Karpas-422 (cell line): ENCODE measurements around the gene LPP. TPM values are rescaled to one million over a fixed set of nuclear protein-coding genes. Genes with fewer than 3 reads are reported as not detected.

Experiments
- DNase-seq: peaks from one replicate; pipeline ENCODE4 v3.0.0-alpha.2; 2015
- H2AFZ ChIP-seq: fragments of 200-600 bp; sonication (generic); 2 replicates; pipeline ENCODE4 v1.6.1; 2014; ENCODE audit warnings: antibody characterized with exemption, low read length, mixed read lengths
- H3K27ac ChIP-seq: fragments of 200-600 bp; sonication (generic); 2 replicates; pipeline ENCODE4 v1.5.1; 2014; ENCODE audit warnings: mild to moderate bottlenecking, low read length, moderate library complexity
- H3K27me3 ChIP-seq: fragments of 200-600 bp; sonication (generic); 2 replicates; pipeline ENCODE4 v1.6.1; 2014; ENCODE audit warnings: low read length, mixed read lengths
- H3K36me3 ChIP-seq: fragments of 200-600 bp; sonication (generic); 2 replicates; pipeline ENCODE4 v1.6.1; 2014; ENCODE audit warnings: low read length, mixed read lengths; ENCODE audit not compliant: insufficient read depth
- H3K4me1 ChIP-seq: fragments of 200-600 bp; sonication (generic); 2 replicates; pipeline ENCODE4 v1.6.1; 2014; ENCODE audit warnings: mild to moderate bottlenecking, low read length, mixed read lengths
- H3K4me2 ChIP-seq: fragments of 200-600 bp; sonication (generic); 2 replicates; pipeline ENCODE4 v1.6.1; 2014; ENCODE audit warnings: low read length, low read depth, mild to moderate bottlenecking; ENCODE audit not compliant: poor library complexity, severe bottlenecking
- H3K4me3 ChIP-seq: fragments of 200-600 bp; sonication (generic); 2 replicates; pipeline ENCODE4 v1.5.1; 2014; ENCODE audit warnings: mild to moderate bottlenecking, antibody characterized with exemption, low read length, mixed read lengths
- H3K79me2 ChIP-seq: fragments of 200-600 bp; sonication (generic); 2 replicates; pipeline ENCODE4 v1.6.1; 2014; ENCODE audit warnings: mild to moderate bottlenecking, low read length, mixed read lengths
- H3K9ac ChIP-seq: fragments of 200-600 bp; sonication (generic); 2 replicates; pipeline ENCODE4 v1.6.0; 2014; ENCODE audit warnings: low read length
- H3K9me2 ChIP-seq: fragments of 200-600 bp; sonication (generic), shearing (Covaris generic); replicated peaks from 2 replicates; pipeline ENCODE4 v1.6.0; 2014; ENCODE audit warnings: mild to moderate bottlenecking, low read length, moderate library complexity; ENCODE audit not compliant: insufficient read depth
- H3K9me3 ChIP-seq: fragments of 300-700, 200-600 bp; sonication (generic); 2 replicates; pipeline ENCODE4 v1.6.1; 2014; ENCODE audit warnings: low read length, mixed read lengths
- H4K20me1 ChIP-seq: fragments of 200-600 bp; sonication (generic); 2 replicates; pipeline ENCODE4 v1.6.1; 2014; ENCODE audit warnings: mild to moderate bottlenecking, antibody characterized with exemption, low read length, low read depth; ENCODE audit not compliant: insufficient read depth
- small RNA-seq: library from RNA; depleted of rRNA; stranded (forward); fragments of <200 nt; gene quantifications from one replicate; pipeline ENCODE3, GENCODE V24; 2014
- total RNA-seq: library from RNA; depleted of rRNA; stranded (reverse); fragments of >200 nt; shearing (Covaris generic); gene quantifications from 2 replicates; pipeline ENCODE4 v1.2.3, GENCODE V29; 2014; ENCODE audit warnings: low replicate concordance

The LPP gene
- total RNA-seq, 1 experiment from 2014 or later, result 88.5 TPM

DNA sequence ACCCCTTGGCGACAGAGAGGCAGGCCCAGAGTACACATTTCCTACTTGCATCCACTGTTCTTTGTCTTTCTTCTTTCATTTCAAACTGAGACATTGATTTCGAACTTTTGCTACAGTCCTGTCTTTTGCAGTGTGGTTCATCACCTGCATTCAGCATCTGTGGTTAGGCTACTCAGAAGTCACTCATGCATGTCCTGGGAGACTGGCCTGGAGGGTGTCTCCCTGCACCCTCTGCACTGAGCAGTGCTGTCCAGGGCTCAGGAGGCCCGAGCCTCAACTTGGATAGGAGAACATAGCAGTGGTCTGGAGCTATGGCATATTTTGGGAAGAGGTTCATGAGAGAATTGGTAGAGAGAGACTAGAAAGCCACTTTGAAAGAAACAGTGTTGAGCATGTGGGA lies 777.6 kb downstream of the LPP start:
- Histone ChIP-seq H2AFZ (no peak overlapping the region), H3K4me2 (no peak overlapping the region)
- no peak for DNase-seq

DNA sequence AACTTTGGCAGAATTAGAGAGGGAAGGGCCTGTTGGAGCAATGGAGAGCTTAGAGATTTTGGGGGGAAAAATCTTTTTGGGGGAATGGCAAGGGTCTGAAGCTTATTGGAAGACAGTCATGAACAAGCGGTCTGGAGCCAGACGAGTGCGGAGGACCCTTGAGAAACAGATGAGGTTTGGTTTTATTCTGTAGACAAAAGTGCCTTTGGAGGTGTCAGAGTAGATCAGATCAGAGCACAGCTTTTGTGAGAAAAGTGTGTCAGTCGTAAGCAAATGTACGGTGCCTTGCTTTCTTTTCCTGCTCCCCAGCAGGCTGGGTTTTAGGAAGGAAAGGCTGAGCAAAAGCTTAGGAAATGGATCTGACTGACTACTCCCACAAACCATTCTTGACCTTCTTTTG lies 781.0 kb downstream of the LPP start:
- H4K20me1 ChIP-seq, result no peaks in the 10 kb centered on the region
- DNase-seq, result no peak
- H3K4me3 ChIP-seq, result no peak overlapping the region
- no peak overlapping the region for H3K27ac ChIP-seq
- no peaks in the 10 kb centered on the region for H3K4me1 ChIP-seq
- no peaks in the 10 kb centered on the region for H3K36me3 ChIP-seq
- no peak overlapping the region for H2AFZ ChIP-seq
- H3K27me3 ChIP-seq, result no peaks in the 10 kb centered on the region
- no peak overlapping the region for H3K9ac ChIP-seq
- H3K9me2 ChIP-seq, result no peaks in the 10 kb centered on the region
- H3K9me3 ChIP-seq, result no peaks in the 10 kb centered on the region
- no peak overlapping the region for H3K4me2 ChIP-seq
- no peaks in the 10 kb centered on the region for H3K79me2 ChIP-seq

More for the DNA sequence above, 777.6 kb downstream of the LPP start:
- H3K9me3 ChIP-seq, result no peaks in the 10 kb centered on the region
- no peaks in the 10 kb centered on the region for H3K9me2 ChIP-seq
- no peaks in the 10 kb centered on the region for H4K20me1 ChIP-seq
- H3K4me1 ChIP-seq, result no peaks in the 10 kb centered on the region
- no peaks in the 10 kb centered on the region for H3K36me3 ChIP-seq
- no peak overlapping the region for H3K27ac ChIP-seq
- H3K9ac ChIP-seq, result no peak overlapping the region
- no peaks in the 10 kb centered on the region for H3K79me2 ChIP-seq
- H3K27me3 ChIP-seq, result no peaks in the 10 kb centered on the region
- H3K4me3 ChIP-seq, result no peak overlapping the region

DNA sequence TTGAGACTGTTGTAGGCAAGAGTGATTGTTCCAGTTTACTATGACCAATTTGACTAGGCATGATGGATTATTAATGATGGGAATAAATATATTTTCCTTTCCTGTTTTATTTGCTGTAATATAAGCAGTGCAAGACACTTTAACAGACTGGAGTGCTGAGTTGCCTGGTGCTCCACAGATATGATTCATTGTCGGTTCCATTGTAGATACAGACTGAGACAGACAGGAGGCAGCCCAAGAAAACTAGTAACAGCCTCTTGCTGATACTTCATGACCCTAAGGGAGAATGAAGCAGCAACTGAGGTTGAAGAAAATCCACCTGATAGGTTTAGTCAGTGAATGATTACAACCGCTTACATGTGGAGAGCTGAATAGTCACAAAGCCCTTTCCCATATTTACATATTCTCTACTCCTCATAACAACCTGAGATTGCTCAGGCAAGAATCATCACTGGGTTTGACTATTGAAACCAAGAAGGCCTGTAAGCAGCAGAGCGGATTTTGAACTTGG lies 782.7 kb downstream of the LPP start:
- no peaks in the 10 kb centered on the region for H4K20me1 ChIP-seq
- H3K9me2 ChIP-seq, result no peaks in the 10 kb centered on the region
- H3K27ac ChIP-seq, result no peak overlapping the region
- peaks cover 10% of the 10 kb centered on the region for H3K4me1 ChIP-seq
- no peak overlapping the region for H3K4me3 ChIP-seq
- H3K27me3 ChIP-seq, result no peaks in the 10 kb centered on the region
- H3K9ac ChIP-seq, result no peak overlapping the region
- no peaks in the 10 kb centered on the region for H3K79me2 ChIP-seq
- H3K4me2 ChIP-seq, result no peak overlapping the region
- no peak for DNase-seq
- H2AFZ ChIP-seq, result no peak overlapping the region
- no peaks in the 10 kb centered on the region for H3K36me3 ChIP-seq
- H3K9me3 ChIP-seq, result no peaks in the 10 kb centered on the region

DNA sequence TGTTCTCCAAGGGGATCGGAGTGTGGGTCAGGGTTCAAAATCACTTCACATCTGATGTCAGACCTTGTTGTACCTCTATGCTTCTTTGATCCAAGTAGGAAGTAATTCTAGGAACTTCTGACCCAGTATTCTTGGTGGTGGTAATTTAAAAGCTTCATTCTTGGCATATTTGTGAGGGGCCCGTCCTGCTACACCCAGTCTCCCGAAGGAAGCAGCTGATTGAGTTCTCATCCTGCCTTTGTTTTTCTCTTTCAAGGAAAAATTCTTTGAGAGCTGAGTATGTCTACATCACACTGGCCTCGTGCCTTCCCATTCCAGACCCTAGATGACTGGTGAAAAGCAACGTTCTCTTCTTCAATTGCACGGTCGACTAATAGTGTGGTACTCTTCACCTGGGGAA lies 783.4 kb downstream of the LPP start:
- Histone ChIP-seq H2AFZ (no peak overlapping the region), H3K4me1 (peaks cover 10% of the 10 kb centered on the region), H3K36me3 (no peaks in the 10 kb centered on the region), H3K9me2 (no peaks in the 10 kb centered on the region), H3K27me3 (no peaks in the 10 kb centered on the region), H3K9me3 (no peaks in the 10 kb centered on the region), H3K4me3 (no peak overlapping the region), H3K4me2 (no peak overlapping the region), H4K20me1 (no peaks in the 10 kb centered on the region), H3K27ac (no peak overlapping the region), H3K79me2 (no peaks in the 10 kb centered on the region), H3K9ac (no peak overlapping the region)
- no peak for DNase-seq

DNA sequence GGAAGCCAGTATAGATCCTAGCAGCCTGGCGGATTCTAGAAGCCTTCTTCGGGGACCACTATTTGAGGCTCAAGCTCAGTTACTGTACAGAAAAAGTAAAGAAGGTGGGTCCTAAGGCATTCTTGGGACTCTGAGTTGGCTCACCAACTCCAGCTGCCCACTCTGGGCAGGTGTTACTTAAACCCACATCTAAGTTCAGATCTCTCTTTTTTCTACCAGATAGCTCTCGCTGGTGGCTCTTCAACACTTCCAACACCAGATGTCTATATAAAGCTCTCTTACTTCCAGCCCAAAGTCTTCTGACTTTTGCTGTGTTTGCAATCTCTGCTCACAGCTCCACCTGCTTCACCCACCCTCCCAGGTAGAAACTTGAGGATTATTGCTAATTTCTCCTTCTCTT lies 785.0 kb downstream of the LPP start:
- Histone ChIP-seq H3K27me3 (no peaks in the 10 kb centered on the region), H3K4me1 (peaks cover 10% of the 10 kb centered on the region), H3K9ac (no peak overlapping the region)

DNA sequence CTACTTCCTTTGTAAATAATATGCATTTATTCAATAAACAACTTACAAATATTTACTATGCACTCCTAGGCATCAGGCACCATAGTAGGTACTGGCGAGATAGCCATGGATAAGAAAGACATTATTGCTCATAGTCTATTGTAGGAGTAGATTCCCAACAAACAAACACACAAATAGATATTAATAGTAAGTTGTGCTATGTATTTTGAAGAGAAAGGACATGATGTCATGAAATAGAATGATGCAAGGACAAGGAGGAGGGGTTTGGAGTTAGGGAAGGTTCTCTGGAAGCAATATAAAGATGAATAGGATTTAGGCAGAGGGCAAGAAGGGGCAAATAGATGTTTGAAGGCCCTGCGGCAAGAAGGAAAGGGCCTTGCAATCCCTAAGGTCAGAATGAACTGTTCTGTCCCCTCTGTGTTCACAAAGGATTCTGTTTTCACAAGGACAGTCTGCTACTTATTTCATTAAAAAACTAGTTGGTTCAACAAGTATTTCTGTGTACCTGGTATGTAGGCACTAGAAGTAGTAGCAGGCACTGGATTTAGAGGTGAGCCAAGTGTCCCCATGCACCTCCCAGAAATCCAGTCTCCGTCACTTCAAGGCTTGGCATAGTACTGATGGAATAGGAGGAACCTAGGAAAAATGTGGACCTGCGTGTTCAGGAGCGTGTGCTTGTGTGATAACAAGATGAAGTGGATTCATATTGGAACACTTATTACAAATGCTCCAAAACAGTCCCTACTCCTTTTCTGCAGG lies 786.0 kb downstream of the LPP start:
- DNase-seq, result no peak
- no peak overlapping the region for H2AFZ ChIP-seq
- peaks cover 10% of the 10 kb centered on the region for H3K4me1 ChIP-seq
- no peak overlapping the region for H3K9ac ChIP-seq
- H3K27me3 ChIP-seq, result no peaks in the 10 kb centered on the region
- no peaks in the 10 kb centered on the region for H3K36me3 ChIP-seq
- H3K4me2 ChIP-seq, result no peak overlapping the region
- H3K79me2 ChIP-seq, result no peaks in the 10 kb centered on the region
- H3K27ac ChIP-seq, result no peak overlapping the region
- no peaks in the 10 kb centered on the region for H3K9me3 ChIP-seq
- no peaks in the 10 kb centered on the region for H3K9me2 ChIP-seq
- H3K4me3 ChIP-seq, result no peak overlapping the region
- no peaks in the 10 kb centered on the region for H4K20me1 ChIP-seq

More for the DNA sequence above, 785.0 kb downstream of the LPP start:
- Histone ChIP-seq H3K4me3 (no peak overlapping the region), H3K79me2 (no peaks in the 10 kb centered on the region), H4K20me1 (no peaks in the 10 kb centered on the region), H3K36me3 (no peaks in the 10 kb centered on the region), H3K4me2 (no peak overlapping the region), H3K27ac (no peak overlapping the region), H2AFZ (no peak overlapping the region), H3K9me3 (no peaks in the 10 kb centered on the region), H3K9me2 (no peaks in the 10 kb centered on the region)
- DNase-seq, result no peak

Small RNA genes within 50 kb of the gene (small RNA-seq; reads per million reads assigned to genes)
- gene MIR28, result 1,024 reads per million, percentile 100 among the genes with 10 or more reads in this experiment
